AG10803 (cell line): ENCODE data around the gene ZNF239.

Experiments used
- DNase-seq: peaks from one replicate; pipeline ENCODE4 v3.0.0; 2010; ENCODE audit warnings: low read depth
- H3K4me3 ChIP-seq: 2 replicates; pipeline ENCODE4 v1.5.1; 2011; ENCODE audit warnings: mild to moderate bottlenecking, low read length, control low read depth
- TF ChIP-seq, protein P1 (sequence below): conservative IDR thresholded peaks from 2 replicates; pipeline ENCODE4 v1.5.1; 2011; ENCODE audit warnings: mild to moderate bottlenecking, low read length, control low read depth, inconsistent platforms

ZNF239 gene

GRCh38 chr10:43524434-43525247 lies 49.8 kb downstream of the ZNF239 start:
- H3K4me3 ChIP-seq, result no peak overlapping the region
- DNase-seq, result no peak
- TF ChIP-seq, protein P1, sequence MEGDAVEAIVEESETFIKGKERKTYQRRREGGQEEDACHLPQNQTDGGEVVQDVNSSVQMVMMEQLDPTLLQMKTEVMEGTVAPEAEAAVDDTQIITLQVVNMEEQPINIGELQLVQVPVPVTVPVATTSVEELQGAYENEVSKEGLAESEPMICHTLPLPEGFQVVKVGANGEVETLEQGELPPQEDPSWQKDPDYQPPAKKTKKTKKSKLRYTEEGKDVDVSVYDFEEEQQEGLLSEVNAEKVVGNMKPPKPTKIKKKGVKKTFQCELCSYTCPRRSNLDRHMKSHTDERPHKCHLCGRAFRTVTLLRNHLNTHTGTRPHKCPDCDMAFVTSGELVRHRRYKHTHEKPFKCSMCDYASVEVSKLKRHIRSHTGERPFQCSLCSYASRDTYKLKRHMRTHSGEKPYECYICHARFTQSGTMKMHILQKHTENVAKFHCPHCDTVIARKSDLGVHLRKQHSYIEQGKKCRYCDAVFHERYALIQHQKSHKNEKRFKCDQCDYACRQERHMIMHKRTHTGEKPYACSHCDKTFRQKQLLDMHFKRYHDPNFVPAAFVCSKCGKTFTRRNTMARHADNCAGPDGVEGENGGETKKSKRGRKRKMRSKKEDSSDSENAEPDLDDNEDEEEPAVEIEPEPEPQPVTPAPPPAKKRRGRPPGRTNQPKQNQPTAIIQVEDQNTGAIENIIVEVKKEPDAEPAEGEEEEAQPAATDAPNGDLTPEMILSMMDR, result no peak
